HG03575 (cell line): Measurements from ENCODE around the gene C5orf34.
"Not testable (repeated sequence)": the region's sequence is repeated elsewhere in the genome, so short reads cannot be mapped to it uniquely, and the experiment has no call there.

ENCODE experiments used
- ATAC-seq: cut with Tn5 transposase; IDR thresholded peaks from one replicate; pipeline ENCODE4 v1.9.1; 2021; ENCODE audit not compliant: unreplicated experiment, insufficient number of reproducible peaks, low FRiP score; ENCODE audit errors: extremely low read depth

C5orf34 gene

GRCh38 chr5:43514816-43515677 is at the start of gene C5orf34:
Gene C5orf34, minus strand, starts transcription at chr5:43515148. Its CDS starts 5,809 bp downstream, at chr5:43509339.
- ATAC-seq = peak; percentile 92

- no peak for ATAC-seq
Observed at GRCh38 chr5:43564289-43564850, 49.4 kb upstream of the C5orf34 start.

GRCh38 chr5:43563321-43563720 is 48.4 kb upstream of the C5orf34 start:
- no peak for ATAC-seq

- ATAC-seq = no peak
Observed at GRCh38 chr5:43561356-43561755, 46.4 kb upstream of the C5orf34 start.

GRCh38 chr5:43560128-43560527 is 45.2 kb upstream of the C5orf34 start:
- ATAC-seq = no peak

- ATAC-seq = peak; percentile 52
Observed at GRCh38 chr5:43556857-43557542, 42.1 kb upstream of the C5orf34 start, which contains the start of gene PAIP1. Gene PAIP1, minus strand, starts transcription at chr5:43557077. Its CDS starts 231 bp downstream, at chr5:43556846.

- ATAC-seq = not testable (repeated sequence)
Observed at GRCh38 chr5:43556607-43556856, 41.6 kb upstream of the C5orf34 start.

- ATAC-seq = peak; percentile 20
Observed at GRCh38 chr5:43555895-43556606, 41.1 kb upstream of the C5orf34 start.

- no peak for ATAC-seq
Observed at GRCh38 chr5:43554497-43554896, 39.5 kb upstream of the C5orf34 start.

- ATAC-seq = no peak
Observed at GRCh38 chr5:43553381-43553780, 38.4 kb upstream of the C5orf34 start.

- ATAC-seq = no peak
Observed at GRCh38 chr5:43551731-43552130, 36.8 kb upstream of the C5orf34 start.

- ATAC-seq = not testable (repeated sequence)
Observed at GRCh38 chr5:43549272-43549671, 34.3 kb upstream of the C5orf34 start.

GRCh38 chr5:43548358-43548757 is 33.4 kb upstream of the C5orf34 start:
- ATAC-seq = no peak

- no peak for ATAC-seq
Observed at GRCh38 chr5:43547532-43547931, 32.6 kb upstream of the C5orf34 start.

GRCh38 chr5:43543434-43543833 is 28.5 kb upstream of the C5orf34 start:
- no peak for ATAC-seq

GRCh38 chr5:43540746-43541145 is 25.8 kb upstream of the C5orf34 start:
- no peak for ATAC-seq

GRCh38 chr5:43536972-43537371 is 22.0 kb upstream of the C5orf34 start:
- ATAC-seq = no peak

GRCh38 chr5:43533646-43534045 is 18.7 kb upstream of the C5orf34 start:
- ATAC-seq = no peak

GRCh38 chr5:43530648-43531047 is 15.7 kb upstream of the C5orf34 start:
- ATAC-seq = no peak
